Activated CD8-positive, alpha-beta memory T cell treated with anti-CD3 and anti-CD28 coated beads for 36 hours (primary cell): ENCODE results near the gene FLOT1. TPM values are rescaled to one million over a fixed set of nuclear protein-coding genes. Genes with fewer than 3 reads are reported as not detected.

ENCODE experiments used
- CTCF ChIA-PET: fragments of 350-600 bp; sonication (Branson Sonifier 250); formaldehyde crosslinking; loops from one replicate; lab custom pipeline; 2021; ENCODE audit warnings: antibody characterized with exemption; lab: Charles Lee
- POLR2A ChIA-PET: fragments of 350-600 bp; sonication (Branson Sonifier 250); formaldehyde crosslinking; loops from one replicate; lab custom pipeline; 2021; ENCODE audit warnings: antibody characterized with exemption; lab: Charles Lee
- total RNA-seq, 2 experiments: library from RNA; stranded (reverse); gene quantifications; one replicate each; pipeline ENCODE4 v1.2.3, GENCODE V29; 2021

The FLOT1 gene, protein sequence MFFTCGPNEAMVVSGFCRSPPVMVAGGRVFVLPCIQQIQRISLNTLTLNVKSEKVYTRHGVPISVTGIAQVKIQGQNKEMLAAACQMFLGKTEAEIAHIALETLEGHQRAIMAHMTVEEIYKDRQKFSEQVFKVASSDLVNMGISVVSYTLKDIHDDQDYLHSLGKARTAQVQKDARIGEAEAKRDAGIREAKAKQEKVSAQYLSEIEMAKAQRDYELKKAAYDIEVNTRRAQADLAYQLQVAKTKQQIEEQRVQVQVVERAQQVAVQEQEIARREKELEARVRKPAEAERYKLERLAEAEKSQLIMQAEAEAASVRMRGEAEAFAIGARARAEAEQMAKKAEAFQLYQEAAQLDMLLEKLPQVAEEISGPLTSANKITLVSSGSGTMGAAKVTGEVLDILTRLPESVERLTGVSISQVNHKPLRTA
- total RNA-seq, result 100 to 1,000 TPM; 178 to 186 TPM

- ChIA-PET CTCF (interaction anchor here (0.6 to 1.4 kb wide), 6 partner anchors 19 to 345 kb away, joined by 3 to 5 read pairs (median 4); no protein-coding TSS in a partner anchor), POLR2A (interaction anchor here (1.0 to 3.8 kb wide), 4 partner anchors 26 to 88 kb away, joined by 3 to 28 read pairs (median 12); no protein-coding TSS in a partner anchor)
These were observed at the start of gene FLOT1 for GRCh38 chr6:30742316-30743098. Gene FLOT1 (minus strand): TSS chr6:30742687. CDS start chr6:30742189, 498 bp downstream.

GRCh38 chr6:30790724-30791383 lies 48.4 kb upstream of the FLOT1 start:
- CTCF ChIA-PET, result interaction anchor here (1.6 to 1.8 kb wide), 2 partner anchors 10 to 29 kb away, joined by 4 to 7 read pairs; no protein-coding TSS in a partner anchor
- POLR2A ChIA-PET, result no interaction called here

- POLR2A ChIA-PET, result interaction anchor here (0.6 kb wide), 1 partner anchor 22 kb away, joined by 5 read pairs; no protein-coding TSS in a partner anchor
- CTCF ChIA-PET, result interaction anchor here (1.6 to 2.6 kb wide), 2 partner anchors 20 to 30 kb away, joined by 4 to 15 read pairs; no protein-coding TSS in a partner anchor
These were observed 47.1 kb upstream of the FLOT1 start for GRCh38 chr6:30789606-30790005.

- POLR2A ChIA-PET, result interaction anchor here (0.7 to 1.0 kb wide), 3 partner anchors 25 to 106 kb away, joined by 3 to 5 read pairs (median 3); partner anchors contain the start of gene IER3
These were observed 45.5 kb upstream of the FLOT1 start for GRCh38 chr6:30787954-30788353.

DNA sequence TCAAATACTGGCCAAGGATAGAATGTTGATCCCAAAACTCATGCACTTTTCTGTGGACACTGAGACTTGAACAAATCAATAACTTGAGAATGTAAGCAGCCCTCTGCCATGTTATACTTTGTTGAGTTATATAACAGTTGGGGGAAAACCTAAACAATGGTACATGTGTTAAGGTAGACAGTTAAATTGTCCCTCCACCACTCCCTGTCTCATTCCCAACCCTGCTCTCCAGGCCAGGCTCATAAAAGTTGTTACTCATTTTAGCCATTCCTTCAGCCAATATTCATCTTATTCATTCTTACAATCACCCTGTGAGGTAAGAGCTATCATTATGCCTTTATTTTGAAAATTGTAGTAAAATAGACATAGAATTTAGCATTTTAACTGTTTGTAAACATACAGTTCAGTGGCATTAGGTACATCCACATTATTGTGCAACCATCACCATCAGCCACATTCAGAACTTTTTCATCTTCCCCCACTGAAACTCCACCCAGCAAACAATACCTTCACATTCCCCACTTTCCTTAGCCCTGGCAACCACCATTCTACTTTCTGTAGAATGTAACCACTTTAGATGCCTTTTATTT lies 40.0 kb upstream of the FLOT1 start:
- CTCF ChIA-PET, result interaction anchor here (1.1 kb wide), 1 partner anchor 10 kb away, joined by 4 read pairs; no protein-coding TSS in a partner anchor
- POLR2A ChIA-PET, result no interaction called here

More at GRCh38 chr6:30787954-30788353, 45.5 kb upstream of the FLOT1 start:
- CTCF ChIA-PET, result interaction anchor here (1.1 to 2.6 kb wide), 7 partner anchors 18 to 45 kb away, joined by 3 to 15 read pairs (median 4); no protein-coding TSS in a partner anchor

GRCh38 chr6:30781743-30782424 lies 39.4 kb upstream of the FLOT1 start:
- POLR2A ChIA-PET, result no interaction called here
- CTCF ChIA-PET, result interaction anchor here (1.1 kb wide), 1 partner anchor 10 kb away, joined by 4 read pairs; no protein-coding TSS in a partner anchor

DNA sequence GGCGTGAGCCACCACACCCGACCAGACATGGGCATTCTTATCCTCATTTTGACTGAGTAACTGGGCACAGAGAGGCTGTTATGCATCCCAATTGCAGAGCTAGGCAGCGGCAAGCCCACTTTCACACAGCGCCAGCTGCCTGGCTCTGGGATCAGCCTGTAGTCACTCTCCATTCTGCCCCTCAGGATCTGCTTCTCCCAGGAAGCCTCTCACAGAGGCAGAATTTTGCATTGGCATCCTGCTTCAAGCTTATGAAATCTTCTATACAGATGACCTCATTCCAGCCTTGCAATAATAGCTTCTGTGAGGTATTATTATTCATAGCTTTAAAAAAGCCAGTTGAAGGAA lies 38.9 kb upstream of the FLOT1 start:
- POLR2A ChIA-PET, result no interaction called here
- CTCF ChIA-PET, result no interaction called here

DNA sequence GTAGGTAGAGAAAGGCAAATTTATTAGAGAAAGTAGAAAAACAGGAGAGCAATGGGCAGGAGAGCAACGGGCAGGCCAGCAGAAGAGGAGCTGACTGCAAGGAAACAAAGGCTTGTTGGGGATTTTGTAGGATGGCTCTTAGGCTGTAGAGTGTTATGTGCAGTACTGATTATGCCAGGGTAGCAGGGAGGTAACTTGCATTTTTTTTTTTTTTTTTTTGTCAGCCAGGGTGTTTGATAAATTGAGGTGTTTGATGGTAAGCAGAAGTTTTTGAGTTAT lies 38.1 kb upstream of the FLOT1 start:
- CTCF ChIA-PET, result interaction anchor here (0.7 to 1.3 kb wide), 2 partner anchors 36 to 93 kb away, joined by 4 to 5 read pairs; partner anchors contain the start of gene IER3
- POLR2A ChIA-PET, result no interaction called here

GRCh38 chr6:30779850-30780641 lies 37.6 kb upstream of the FLOT1 start:
- ChIA-PET CTCF (interaction anchor here (0.7 to 1.3 kb wide), 2 partner anchors 36 to 94 kb away, joined by 4 to 5 read pairs; partner anchors contain the start of gene IER3), POLR2A (no interaction called here)

GRCh38 chr6:30778001-30778635 lies 35.6 kb upstream of the FLOT1 start:
- ChIA-PET POLR2A (no interaction called here), CTCF (interaction anchor here (0.6 to 1.5 kb wide), 2 partner anchors 31 to 157 kb away, joined by 3 to 4 read pairs; no protein-coding TSS in a partner anchor)

GRCh38 chr6:30777155-30777485 lies 34.6 kb upstream of the FLOT1 start:
- CTCF ChIA-PET, result interaction anchor here (1.5 kb wide), 1 partner anchor 32 kb away, joined by 4 read pairs; no protein-coding TSS in a partner anchor

DNA sequence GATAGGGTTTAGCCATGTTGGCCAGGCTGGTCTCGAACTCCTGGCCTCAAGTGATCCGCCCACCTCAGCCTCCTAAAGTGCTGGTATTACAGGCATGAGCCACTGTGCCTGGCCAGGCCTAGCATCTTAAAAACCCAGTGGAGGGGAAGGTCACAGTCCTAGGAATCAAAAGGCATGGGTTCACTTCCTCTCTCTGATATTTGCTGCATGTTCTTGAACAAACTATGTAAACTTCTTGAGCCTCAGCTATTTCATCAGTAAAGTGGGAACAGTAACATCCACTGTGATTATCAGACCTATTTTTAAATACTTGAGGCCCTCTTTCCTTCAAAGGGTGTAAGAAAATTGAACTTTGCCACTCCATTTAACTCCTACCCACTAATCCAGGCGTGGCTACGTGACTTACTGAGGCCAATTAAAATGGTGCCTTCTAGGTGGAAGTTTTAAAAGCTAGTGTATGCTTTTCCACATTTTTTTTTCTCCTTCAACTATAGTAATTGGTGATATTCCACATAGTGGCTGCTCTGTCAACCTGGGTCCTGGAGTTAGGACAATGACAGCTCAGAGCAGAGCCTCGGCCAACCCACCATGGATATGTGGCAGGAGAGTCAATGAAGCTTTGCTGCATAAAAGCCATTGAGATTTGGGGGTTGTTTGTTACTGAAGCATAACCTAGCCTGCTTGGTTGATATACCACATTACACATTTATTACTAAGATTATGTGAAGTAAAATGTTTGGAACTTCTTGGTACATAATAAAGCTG lies 34.1 kb upstream of the FLOT1 start:
- POLR2A ChIA-PET, result no interaction called here
- CTCF ChIA-PET, result interaction anchor here (1.1 to 1.5 kb wide), 2 partner anchors 10 to 32 kb away, joined by 4 to 7 read pairs; no protein-coding TSS in a partner anchor

More at GRCh38 chr6:30777155-30777485, 34.6 kb upstream of the FLOT1 start:
- POLR2A ChIA-PET, result no interaction called here

- ChIA-PET CTCF (interaction anchor here (0.6 to 1.1 kb wide), 2 partner anchors 12 to 34 kb away, joined by 5 to 7 read pairs; no protein-coding TSS in a partner anchor), POLR2A (interaction anchor here (0.5 kb wide), 1 partner anchor 160 kb away, joined by 3 read pairs; no protein-coding TSS in a partner anchor)
These were observed 32.6 kb upstream of the FLOT1 start for GRCh38 chr6:30775104-30775503.

DNA sequence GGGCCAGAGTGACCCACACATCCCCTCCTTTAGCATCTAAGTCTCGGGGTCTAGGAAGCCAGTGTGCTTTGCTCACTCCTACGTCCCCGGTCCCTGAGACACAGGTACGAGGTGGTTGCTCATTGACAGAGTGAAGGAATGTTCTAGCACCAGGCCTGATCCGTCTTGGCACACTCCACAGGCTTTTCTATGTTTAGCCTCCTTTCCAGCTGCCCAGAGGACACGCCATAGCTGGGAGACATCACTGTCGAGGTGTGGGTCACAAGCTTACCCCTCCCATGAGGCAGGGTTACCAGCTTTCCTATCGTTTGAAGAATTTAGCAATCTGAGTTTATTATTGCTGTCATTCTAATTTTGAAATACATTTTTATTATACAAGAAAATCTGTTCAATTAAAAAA lies 32.2 kb upstream of the FLOT1 start:
- POLR2A ChIA-PET, result interaction anchor here (0.5 kb wide), 1 partner anchor 160 kb away, joined by 3 read pairs; no protein-coding TSS in a partner anchor
- CTCF ChIA-PET, result no interaction called here

- ChIA-PET POLR2A (interaction anchor here (1.1 to 2.2 kb wide), 2 partner anchors 45 to 49 kb away, joined by 3 to 7 read pairs; no protein-coding TSS in a partner anchor), CTCF (interaction anchor here (0.6 to 2.1 kb wide), 4 partner anchors 19 to 90 kb away, joined by 3 to 15 read pairs (median 4); no protein-coding TSS in a partner anchor)
These were observed 28.1 kb upstream of the FLOT1 start for GRCh38 chr6:30770592-30770991.
